Mammary epithelial cell (primary cell): ENCODE data around the gene PAK1.

Experiments used
- EZH2 ChIP-seq: IDR thresholded peaks from 2 replicates; pipeline ENCODE4 v1.6.1; 2012; ENCODE audit warnings: low read length, inconsistent platforms, borderline replicate concordance
- TF ChIP-seq, protein P1 (sequence below), 2 donors: IDR thresholded peaks in 1 of 2; conservative IDR thresholded peaks in 1 of 2; 2 replicates each; pipeline ENCODE4 v1.5.1; 2011 to 2012; ENCODE audit warnings: inconsistent platforms in 2 of 2, low read length in 2 of 2, mild to moderate bottlenecking in 2 of 2, control low read depth in 1 of 2, low read depth in 1 of 2; ENCODE audit not compliant: insufficient read depth in 1 of 2; ENCODE audit errors: extremely low read depth in 1 of 2

DNA sequence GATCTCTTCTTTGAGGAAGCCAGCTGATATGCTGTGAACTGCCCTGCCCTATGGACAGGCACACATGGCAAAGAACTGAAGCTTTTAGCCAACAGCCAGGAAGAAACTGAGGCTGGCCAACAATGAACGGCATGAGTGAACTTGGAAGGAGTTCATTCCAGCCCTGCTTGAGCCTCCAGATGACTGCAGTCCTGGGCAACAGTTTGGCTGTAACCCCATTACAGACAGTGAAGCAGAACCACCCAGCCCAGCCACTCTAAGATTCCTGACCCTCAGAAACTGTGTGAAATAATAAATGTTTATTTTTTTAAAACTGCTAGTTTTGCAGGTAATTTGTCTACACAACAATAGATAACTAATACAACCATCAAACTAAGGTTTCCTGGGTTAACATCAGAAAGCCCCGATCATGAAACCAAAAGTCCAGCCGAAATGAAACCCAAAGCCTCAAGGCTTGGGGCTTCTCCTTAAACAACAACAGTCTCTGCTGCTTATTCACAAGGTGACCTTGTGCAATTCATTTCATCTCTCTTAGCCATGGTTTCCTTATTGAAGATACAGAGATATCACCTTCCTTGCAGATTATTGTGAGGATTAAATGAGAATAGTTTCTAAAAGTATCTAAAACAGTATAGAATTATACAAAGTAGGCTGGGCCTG lies 31.4 kb downstream of the PAK1 start:
- TF ChIP-seq EZH2, result no peak
- TF ChIP-seq, protein P1, sequence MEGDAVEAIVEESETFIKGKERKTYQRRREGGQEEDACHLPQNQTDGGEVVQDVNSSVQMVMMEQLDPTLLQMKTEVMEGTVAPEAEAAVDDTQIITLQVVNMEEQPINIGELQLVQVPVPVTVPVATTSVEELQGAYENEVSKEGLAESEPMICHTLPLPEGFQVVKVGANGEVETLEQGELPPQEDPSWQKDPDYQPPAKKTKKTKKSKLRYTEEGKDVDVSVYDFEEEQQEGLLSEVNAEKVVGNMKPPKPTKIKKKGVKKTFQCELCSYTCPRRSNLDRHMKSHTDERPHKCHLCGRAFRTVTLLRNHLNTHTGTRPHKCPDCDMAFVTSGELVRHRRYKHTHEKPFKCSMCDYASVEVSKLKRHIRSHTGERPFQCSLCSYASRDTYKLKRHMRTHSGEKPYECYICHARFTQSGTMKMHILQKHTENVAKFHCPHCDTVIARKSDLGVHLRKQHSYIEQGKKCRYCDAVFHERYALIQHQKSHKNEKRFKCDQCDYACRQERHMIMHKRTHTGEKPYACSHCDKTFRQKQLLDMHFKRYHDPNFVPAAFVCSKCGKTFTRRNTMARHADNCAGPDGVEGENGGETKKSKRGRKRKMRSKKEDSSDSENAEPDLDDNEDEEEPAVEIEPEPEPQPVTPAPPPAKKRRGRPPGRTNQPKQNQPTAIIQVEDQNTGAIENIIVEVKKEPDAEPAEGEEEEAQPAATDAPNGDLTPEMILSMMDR (conservative IDR thresholded peaks at IDR 0.05 in 1 of 2, IDR thresholded peaks at IDR 0.05 in 1 of 2; ENCODE audit: extremely low read depth in 1 of 2, insufficient read depth in 1 of 2, low read depth in 1 of 2, low read length in 2 of 2), result no peak
